Measurements from ENCODE around the gene CASKIN1.
"Not testable (repeated sequence)": the region's sequence is repeated elsewhere in the genome, so short reads cannot be mapped to it uniquely, and the experiment has no call there.

CASKIN1 gene

GRCh38 chr16:2196162-2196980, at the start of gene CASKIN1:
Gene CASKIN1, minus strand, starts transcription at chr16:2196605. Its CDS starts 173 bp downstream, at chr16:2196432.
- no peak for DNase-seq

DNA sequence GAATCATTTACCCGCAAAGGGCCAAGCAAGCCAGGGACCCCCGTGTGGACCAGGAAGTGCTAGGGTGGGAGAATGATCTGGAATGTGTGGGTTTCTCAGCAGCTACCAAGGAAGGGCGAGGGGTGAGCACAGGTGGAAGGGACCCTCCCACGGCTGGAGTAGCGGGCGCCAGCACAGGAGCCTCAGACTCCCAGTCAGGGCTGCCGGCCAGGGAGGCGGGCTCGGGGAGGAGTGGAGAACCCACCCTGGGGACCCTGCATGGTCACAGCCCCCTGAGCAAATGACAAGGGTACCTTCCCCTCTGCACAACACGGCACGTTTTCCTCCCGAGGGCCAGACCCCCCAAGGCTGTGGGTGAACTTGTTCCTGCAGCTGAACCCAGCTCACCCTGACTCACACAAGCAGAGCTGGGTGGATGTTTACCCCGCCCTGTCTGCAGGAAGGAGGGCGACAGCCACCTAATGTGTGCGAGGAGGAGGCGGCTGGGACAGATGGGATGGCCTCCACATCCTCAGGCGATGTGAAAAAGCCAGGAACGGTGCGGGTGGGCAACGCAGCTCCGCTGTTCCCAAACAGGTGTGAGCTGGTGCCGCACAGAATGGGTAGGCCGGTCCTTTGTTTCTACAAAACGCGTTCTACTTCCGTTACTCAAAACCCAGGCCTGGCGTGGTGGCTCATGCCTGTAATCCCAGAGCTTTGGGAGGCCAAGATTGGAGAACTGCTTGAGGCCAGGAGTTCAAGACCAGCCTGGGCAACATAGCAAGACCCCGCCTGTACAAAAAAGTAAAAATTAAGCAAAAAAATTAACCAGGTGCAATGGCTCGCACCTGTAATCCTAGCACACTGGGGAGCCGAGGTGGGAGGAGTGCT, 48.8 kb upstream of the CASKIN1 start:
- no peak for DNase-seq

GRCh38 chr16:2244301-2244700, 47.9 kb upstream of the CASKIN1 start:
- DNase-seq, result no peak

DNA sequence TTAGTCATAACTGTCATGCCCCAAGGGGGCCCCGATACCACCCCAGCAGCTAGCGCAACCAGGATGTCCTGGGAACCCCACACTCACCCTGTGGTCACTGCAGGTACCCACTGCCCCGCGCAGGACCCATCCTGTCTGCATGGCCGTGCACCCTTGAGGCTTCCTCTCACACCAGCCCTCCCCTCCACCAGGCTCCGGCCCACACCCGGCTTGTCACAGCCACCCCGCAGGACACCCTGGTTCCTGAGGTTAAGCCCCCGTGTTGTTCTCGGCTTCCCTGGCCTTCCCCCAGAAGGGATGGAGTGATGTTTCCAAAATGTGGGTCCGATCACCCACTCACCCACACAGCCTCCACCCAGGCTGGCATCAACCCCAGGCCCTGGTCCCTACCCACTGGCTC, 47.4 kb upstream of the CASKIN1 start:
- DNase-seq, result no peak

DNA sequence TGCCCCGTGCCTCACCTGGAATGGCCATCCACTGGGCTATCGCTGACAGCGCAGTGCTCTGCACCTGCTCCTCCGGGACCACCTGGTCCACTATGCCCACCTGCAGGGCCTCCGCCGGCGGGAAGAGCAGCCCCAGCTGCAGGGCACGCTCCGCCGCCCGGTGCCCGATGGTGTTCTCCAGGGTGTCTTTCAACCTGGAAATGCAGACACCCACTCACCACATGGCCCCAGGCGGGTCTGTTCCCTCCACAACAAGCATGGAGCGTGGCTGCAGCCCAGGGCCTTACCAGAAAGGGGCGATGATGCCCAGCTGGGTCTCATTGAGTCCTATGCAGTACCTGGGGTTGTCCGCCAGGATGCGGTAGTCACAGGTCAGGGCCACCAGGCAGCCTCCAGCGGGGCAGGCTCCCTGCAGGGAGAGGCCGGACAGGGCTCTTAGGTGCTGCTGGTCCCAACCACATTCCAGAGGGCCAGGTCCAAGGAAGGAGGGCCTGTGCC, 46.7 kb upstream of the CASKIN1 start:
- no peak for DNase-seq

DNA sequence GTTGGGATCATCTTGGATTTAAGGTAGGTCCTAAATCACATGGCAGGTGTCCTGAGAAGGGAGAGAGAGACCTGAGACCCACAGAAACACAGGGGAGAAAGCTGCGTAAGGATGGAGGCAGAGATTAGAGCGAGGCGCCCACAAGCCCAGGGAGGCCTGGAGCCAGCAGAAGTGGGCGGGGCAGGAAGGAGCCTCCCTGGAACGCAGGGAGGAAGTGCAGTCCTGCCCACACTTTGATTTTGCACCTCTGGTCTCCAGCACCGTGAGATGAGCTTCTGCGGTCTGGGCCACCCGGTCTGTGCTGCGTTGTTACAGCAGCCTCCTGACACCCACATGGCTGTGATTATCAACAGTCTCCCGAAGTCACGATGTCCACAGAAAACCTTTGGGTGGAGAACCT, 46.2 kb upstream of the CASKIN1 start:
- no peak for DNase-seq

- not testable (repeated sequence) for DNase-seq
These were observed 43.9 kb upstream of the CASKIN1 start for GRCh38 chr16:2240331-2240730.

- DNase-seq, result no peak
These were observed 42.7 kb upstream of the CASKIN1 start for GRCh38 chr16:2238838-2239675.

DNA sequence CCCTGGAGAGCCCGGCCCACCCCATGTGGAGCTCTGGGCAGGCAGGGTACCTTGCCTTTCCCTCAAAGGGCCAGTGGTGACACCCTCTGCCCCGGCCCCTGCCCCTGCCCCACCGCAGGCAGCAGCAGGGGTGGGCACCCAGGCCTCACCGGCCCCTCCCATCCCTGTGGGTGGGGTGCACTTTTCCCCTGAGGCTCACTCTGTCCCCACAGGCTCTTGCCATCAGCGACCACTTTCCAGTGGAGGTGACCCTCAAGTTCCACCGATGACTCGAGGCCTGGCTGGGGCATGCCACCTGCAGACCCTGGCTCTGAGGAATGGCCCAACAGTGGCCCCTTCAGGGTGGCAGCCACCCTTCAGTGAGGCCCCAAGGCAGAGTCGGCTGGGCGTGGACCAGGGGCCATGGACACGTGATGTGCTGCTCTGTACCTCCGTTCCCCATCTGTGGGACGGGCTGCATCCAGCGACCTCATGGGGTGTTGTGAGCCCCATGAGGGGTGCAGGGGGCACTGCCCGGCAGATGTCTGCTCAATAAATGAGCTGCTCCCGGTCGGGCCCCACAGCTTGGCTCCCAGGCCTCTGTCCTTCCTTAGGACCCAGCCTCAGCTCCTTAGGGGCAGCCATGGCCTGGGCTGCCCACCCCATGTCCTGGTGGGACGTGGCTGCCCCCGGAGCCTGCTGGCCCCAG, 41.9 kb upstream of the CASKIN1 start:
- DNase-seq, result no peak

DNA sequence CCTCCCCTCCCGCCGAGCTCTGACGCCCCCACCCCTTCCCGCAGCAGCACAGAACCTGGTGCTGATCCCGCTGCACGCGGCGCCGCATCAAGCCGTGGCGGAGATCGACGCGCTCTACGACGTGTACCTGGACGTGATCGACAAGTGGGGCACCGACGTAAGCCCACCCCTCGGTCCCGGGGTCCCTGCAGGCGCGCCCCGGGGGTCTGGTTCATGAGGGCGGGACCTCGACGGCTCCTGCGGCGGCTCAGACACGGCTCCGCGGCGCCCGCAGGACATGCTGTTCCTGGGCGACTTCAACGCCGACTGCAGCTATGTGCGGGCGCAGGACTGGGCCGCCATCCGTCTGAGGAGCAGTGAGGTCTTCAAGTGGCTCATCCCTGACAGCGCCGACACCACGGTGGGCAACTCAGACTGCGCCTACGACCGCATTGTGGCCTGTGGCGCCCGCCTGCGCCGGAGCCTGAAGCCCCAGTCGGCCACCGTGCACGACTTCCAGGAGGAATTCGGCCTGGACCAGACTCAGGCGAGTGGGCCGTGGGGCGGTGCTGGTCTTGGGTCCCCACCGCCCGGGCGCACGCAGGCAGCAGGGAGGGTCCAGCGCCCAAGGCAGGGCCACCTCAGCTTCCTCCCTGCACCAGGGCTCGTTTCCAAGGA, 41.2 kb upstream of the CASKIN1 start:
- no peak for DNase-seq

GRCh38 chr16:2237102-2237482, 40.7 kb upstream of the CASKIN1 start:
- no peak for DNase-seq

GRCh38 chr16:2236337-2237101, 40.1 kb upstream of the CASKIN1 start, which contains the start of gene DNASE1L2:
Gene DNASE1L2, plus strand, starts transcription at chr16:2236444. Its CDS starts 373 bp downstream, at chr16:2236817.
- DNase-seq, result no peak

- DNase-seq, result no peak
These were observed 39.4 kb upstream of the CASKIN1 start for GRCh38 chr16:2235695-2236336.

GRCh38 chr16:2235234-2235651, 38.8 kb upstream of the CASKIN1 start:
- no peak for DNase-seq

DNA sequence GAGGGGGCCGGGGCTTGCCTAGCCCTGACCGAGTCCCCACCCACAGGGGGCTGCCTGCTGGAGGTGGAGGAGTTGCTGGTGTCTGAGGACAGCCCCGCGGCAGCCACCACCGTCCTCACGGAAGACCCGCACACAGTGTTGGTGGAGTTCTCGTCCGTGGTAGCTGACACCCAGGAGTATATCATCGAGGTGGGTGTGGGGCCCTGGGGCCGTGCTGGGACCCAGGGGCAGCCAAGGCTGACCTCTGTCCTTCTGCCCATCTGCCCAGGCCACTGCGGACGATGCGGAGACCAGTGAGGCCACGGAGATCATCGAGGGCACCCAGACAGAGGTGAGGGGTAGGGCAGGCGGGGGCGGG, 38.4 kb upstream of the CASKIN1 start:
- no peak for DNase-seq

DNA sequence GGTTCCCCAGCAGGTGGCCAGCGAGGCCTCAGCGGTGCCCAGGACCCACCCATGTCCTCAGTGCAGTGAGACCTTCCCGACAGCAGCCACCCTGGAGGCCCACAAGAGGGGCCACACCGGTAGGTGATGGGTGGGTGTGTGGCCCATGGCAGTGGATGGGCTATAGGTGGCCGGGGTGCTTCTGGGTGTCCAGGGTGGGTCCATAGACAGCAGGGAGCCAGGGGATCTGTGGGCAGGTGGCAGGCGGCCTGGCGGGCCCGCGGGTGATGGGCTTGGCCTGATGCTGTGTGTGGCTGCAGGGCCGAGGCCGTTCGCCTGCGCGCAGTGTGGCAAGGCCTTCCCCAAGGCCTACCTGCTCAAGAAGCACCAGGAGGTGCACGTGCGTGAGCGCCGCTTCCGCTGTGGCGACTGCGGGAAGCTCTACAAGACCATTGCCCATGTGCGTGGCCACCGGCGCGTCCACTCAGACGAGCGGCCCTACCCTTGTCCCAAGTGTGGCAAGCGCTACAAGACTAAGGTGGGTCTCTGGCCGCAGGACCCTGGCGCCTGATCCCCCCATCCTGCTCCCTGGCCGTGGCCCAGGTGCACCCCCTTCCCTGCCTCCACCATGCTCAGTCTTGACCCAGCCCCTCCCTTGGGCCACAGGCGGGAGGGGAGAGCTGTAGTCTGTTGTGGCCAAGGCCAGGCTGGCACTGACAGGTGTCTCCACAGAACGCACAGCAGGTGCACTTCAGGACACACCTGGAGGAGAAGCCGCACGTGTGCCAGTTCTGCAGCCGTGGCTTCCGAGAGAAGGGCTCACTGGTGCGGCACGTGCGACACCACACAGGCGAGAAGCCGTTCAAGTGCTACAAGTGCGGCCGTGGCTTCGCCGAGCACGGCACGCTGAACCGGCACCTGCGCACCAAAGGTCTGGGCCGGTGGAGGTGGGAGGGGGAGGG, 37.7 kb upstream of the CASKIN1 start:
- no peak for DNase-seq

- no peak for DNase-seq
These were observed 36.8 kb upstream of the CASKIN1 start for GRCh38 chr16:2233046-2233775.

All from activated CD4-positive, alpha-beta T cell treated with anti-CD3 and anti-CD28 coated beads for 1 hour (primary cell).